Activated CD8-positive, alpha-beta memory T cell treated with anti-CD3 and anti-CD28 coated beads for 24 hours (primary cell): ENCODE measurements around the gene NUDT11.
A peak's percentile ranks its signal among the peaks of the same experiment; 100 is the strongest.
"Not testable (repeated sequence)": the region's sequence is repeated elsewhere in the genome, so short reads cannot be mapped to it uniquely, and the experiment has no call there.

Source experiments
- DNase-seq: peaks from one replicate; pipeline ENCODE4 v3.0.0-alpha.2; 2020

Gene NUDT11

DNA sequence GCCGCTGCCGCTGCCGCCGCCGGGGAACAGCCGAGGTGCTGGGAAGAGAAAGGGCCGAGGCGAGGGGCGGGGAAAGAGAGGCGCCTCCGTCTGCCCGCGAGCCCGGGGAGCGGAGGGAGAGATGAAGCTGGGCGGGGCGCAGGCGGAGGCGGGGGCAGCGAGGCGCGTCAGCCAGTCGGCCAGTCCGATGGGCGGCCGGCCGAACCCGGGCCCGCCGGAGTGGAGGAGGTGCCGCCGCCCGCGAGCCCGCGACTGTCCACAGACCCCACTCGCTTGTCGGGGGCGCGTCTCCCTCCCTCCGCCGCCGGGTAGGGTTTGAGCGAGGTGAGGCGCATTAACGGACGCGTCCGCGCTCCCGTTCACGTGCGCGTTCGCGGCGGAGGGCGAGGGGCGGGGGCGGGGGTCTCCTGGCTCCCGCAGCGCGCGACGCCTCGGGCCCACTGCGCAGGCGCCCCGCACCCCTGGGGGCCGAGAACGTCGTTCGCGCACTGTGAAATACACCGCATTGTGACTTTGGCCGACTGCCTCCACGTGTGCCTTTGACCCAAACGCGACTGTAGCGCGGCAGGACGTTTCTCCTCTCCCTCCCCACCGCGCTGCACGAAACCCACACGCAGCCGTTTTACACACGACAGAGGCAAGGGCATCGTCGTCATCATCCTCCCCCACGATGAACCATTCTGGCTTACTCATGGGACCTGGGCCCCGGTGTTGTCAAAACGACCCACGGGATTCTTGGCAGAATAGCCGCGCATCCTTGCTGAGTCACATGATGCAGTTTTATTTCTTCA lies at the start of gene NUDT11:
Gene NUDT11 (minus strand): TSS at position 92 of the 791 bp plus-strand sequence. CDS start 148 bp downstream, outside the sequence.
- peak; percentile 74 for DNase-seq

- DNase-seq = no peak
Observed at GRCh38 chrX:51520393-51520792, 24.0 kb upstream of the NUDT11 start.

DNA sequence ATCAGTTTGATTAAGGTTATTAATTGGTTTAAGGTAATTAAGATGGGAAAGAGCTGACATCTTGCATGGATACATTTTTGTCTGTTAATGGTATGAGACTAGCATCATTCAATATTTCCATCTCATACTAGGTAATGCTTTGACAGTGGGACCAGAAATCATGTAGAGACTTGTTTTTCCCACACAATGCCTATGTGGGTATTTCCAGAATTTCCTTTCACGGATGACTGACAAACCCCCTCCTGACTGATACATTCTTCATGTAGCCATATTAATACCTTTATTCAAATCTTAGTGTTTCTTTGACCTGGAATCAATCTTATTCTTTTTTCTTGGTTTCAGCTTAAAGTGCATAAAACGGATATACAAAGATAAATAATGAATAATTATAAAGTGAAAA lies 22.7 kb upstream of the NUDT11 start:
- not testable (repeated sequence) for DNase-seq

DNA sequence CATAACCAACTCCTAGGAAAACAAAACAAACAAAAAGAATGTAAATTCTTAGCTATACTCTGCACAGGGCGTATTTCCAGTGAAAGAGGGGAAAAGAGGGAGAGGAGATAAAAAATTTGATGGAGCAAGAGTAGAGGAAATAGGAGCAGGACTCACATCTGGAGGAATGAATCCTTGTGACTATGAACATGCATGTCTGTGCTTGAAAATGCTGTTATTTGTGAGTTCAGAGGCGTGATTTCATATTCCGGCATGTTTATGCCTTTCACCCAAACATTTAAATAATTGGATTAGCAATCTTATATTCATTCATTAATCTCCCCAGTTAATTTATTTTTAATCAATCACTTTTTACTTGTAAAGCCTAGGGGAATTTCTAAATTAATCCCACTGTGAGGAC lies 11.2 kb upstream of the NUDT11 start:
- no peak for DNase-seq

DNA sequence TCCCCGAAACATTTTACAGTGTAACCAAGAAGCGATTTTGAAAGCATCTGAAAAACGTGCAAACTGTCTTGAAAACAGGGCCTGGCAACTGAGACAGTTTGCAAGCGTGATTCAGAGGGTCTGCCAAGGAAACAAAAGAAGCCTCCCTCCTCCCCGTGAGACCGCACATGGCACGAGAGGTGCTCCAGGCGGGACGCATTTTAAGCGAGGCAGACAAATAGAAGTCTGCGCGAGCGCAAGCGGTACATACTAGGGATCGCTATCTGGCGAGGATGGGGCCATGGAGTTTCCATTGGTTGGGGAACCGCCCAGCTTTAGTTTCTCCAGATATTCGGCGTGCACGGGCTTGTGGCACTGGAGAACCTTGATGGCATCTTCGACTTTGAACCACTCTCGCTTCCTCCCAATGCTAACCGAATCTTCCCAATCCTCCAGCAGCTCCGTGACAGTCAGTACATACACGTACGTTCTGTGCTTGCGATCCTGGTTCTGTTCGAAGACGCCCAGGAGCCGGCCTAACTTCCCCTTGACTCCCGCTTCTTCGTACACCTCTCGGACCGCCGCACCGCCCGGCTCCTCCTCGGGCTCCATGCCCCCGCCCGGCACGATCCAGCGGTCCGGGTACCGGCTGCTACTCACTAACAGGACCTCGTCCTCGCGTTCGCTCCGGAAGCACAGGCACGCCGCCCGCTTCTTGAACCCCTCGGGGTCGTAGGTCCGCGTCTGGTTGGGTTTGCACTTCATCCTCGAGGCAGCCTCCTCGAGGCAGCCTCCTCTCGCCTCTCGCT lies 497 bp downstream of the NUDT11 start:
- DNase-seq = peak; percentile 63

DNA sequence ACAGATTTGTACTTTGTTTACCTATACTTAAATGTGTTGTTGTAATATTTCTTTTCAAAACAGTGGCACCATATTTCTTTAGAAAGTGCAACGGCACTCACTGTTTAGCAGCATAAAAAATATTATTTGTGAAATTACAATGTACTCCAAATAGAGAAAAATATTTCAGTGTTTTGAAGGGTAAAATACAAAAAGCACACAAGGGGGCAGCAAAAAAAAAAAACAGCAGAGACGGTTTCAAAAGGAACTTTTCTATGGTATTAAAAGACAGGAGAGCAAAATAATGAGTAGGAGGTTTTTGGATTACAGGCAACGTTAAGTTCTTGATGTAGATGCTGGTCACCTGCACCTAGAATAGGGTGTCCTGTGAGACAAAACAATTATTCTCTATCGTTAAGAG lies 2.0 kb downstream of the NUDT11 start:
- DNase-seq = no peak

GRCh38 chrX:51487960-51488267 lies 8.5 kb downstream of the NUDT11 start:
- no peak for DNase-seq

DNA sequence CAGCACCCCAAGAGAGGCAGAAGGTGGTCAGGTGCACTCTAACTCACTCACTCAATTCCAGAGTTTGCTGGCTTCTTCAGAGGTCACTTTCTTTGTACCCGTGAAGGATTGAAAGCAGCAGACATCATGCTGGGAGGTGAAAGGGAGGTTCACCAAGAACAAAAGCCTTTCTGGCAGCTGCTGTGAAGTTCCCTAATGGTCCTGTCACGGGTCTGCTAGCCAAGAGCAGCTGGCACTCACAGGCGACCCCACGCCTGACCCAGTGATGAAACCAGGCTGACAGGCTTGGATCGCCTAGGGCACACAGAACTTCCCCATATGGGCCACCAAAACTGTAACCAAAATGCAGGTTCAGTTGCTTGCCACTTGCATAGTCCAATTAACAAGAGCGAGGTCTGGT lies 11.8 kb downstream of the NUDT11 start:
- DNase-seq = no peak

- DNase-seq = not testable (repeated sequence)
Observed at GRCh38 chrX:51482411-51482810, 14.0 kb downstream of the NUDT11 start.

- DNase-seq = no peak
Observed at GRCh38 chrX:51476930-51477329, 19.5 kb downstream of the NUDT11 start.

GRCh38 chrX:51463322-51463721 lies 33.1 kb downstream of the NUDT11 start:
- DNase-seq = no peak

DNA sequence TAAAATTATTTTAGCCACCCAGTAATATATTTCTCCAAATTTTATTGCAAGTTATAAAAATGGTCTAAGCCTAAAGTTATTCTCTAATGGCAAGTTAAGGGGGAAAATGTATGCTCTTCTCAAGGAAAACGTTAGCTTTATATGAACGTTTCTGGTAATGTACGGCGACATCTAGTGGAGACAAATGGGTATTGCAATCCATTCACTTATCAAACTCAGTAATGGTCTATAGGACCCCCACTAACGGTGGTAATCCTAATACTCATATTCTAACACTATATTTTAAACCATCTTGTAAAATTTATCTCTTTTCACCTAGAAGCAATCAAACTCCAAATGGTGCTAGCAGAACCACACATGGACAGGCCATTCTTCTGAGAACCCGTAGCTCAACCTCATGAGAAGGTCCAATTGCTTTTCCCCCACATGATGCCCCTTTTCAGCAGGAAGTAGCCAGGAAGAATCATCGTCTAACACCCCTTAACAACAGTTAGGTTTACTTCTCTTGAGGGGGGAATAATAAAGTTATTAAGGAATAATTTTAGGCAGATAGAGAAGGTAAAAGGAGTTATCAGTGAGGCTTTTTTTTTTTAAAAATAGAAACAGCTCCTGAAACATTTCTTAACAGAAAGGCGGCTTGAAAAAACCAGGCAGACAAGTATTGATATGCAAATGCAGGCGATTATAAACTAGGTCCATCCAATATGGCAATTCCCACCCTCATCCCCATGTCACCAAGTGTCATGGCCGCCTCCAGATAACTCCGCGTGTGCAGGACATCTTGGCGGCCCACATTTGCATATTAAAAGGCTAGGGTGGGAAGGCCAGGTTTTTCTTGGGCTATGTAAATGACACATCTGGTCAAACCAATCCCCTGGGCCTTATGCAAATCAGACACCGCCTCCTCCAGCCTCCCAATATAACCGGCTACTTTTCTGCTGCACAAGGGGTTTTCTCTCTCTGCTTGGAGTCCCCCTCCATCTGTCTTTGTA lies 35.0 kb downstream of the NUDT11 start:
- no peak for DNase-seq

DNA sequence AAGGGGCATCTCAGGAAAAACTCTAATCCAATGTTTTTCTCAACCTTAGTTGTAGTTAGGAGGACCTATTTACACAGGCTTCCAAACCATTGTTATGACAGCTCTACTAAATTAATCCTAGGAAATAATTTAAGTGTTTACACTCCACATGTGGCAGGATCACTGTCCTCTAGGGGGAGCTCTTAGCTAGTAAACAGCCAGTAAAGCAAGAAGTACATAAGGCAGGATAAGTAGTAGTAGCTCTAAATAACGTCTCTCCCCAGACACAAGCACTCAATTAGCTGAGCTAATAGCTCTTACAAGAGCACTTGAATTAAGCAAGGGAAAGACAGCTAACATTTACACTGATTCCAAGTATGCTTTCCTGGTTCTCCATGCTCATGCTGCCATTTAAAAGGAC lies 37.3 kb downstream of the NUDT11 start:
- DNase-seq = no peak

- no peak for DNase-seq
Observed at GRCh38 chrX:51456814-51457213, 39.6 kb downstream of the NUDT11 start.

DNA sequence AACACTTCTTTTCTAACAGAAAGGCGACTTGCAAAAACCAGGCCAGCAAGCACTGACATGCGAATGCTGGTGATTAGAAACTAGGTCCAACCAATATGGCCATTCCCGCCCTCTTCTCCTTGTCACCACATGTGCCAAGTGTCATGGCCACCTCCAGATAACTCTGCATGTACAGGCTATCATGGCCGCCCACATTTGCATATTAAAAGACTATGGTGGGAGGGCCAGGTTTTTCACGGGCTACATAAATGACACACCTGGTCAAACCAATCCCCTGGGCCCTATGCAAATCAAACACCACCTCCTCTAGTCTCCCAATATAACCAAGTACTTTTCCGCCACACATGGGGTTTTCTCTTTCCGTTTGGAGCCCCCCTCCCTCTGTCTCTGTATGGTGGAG lies 40.1 kb downstream of the NUDT11 start:
- no peak for DNase-seq

GRCh38 chrX:51440365-51440764 lies 56.0 kb downstream of the NUDT11 start:
- DNase-seq = no peak
